Stimulated activated naive CD4-positive, alpha-beta T cell (primary cell): ENCODE measurements around the gene AADACL2.
"Not testable (repeated sequence)": the region's sequence is repeated elsewhere in the genome, so short reads cannot be mapped to it uniquely, and the experiment has no call there.

Experiments used
- DNase-seq, 6 experiments: peaks; one replicate each; lab custom pipeline; 2025; lab: John Stamatoyannopoulos, UW

The AADACL2 gene

GRCh38 chr3:151733613-151734012 lies at the start of gene AADACL2:
TSS of gene AADACL2 (plus strand) at chr3:151733927. CDS start at chr3:151734036, 109 bp downstream.
- no peak for DNase-seq

DNA sequence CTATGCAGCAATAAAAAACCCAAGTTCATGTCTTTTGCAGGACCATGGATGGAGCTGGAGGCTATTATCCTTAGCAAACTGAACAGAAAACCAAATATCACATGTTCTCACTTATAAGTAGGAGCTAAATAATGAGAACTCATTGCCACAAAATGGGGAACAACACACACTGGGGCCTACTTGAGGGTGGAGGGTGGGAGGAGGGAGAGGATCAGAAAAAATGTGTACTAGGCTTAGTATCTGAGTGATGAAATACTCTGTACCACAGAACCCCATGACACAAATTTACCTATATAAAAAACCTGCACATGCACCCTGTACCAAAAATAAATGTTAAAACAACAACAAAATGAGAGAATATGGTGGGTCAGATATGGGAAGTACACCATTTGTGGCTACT lies 49.6 kb upstream of the AADACL2 start:
- no peak for DNase-seq

DNA sequence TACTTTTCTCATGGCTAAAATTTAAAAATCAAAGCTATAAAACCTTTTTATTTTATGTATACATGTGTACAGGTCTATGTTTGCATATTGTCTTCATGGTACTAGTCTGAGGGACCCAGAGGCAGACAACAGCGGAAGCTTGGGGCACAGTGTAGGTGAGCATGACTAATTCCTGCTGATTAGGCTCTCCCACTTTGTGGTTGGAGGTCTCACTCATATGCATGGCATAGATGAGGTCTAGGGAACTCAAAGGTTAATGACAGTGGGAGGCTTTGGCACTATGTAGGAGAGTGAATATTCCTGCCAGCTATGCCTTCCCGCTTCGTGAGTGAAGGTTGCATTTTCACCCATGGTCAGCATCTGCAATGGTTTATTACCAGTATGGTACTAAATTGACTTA lies 47.5 kb upstream of the AADACL2 start:
- no peak for DNase-seq

- no peak for DNase-seq
Measured at GRCh38 chr3:151687076-151687475, 46.7 kb upstream of the AADACL2 start.

DNA sequence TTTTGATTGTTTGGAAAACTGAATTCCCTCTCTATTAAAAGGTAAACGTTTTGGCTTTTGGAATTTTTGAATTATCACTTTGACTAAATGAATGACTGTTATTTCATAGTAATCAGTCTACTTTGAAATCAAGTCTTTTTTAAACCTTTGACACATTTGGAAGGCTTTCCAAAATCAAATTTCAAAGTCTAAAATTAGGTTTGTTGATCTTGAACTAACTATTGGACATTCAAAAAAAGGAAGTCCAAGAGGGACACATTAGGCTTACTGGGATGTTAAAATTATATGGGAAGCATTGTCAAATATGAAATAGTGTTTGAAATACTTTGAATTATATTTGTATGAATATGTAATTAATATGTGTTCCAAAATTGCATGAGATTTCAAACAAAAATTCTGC lies 45.2 kb upstream of the AADACL2 start:
- no peak for DNase-seq

- DNase-seq = no peak
Measured at GRCh38 chr3:151690645-151691044, 43.1 kb upstream of the AADACL2 start.

GRCh38 chr3:151697496-151697895 lies 36.2 kb upstream of the AADACL2 start:
- no peak for DNase-seq

- DNase-seq = no peak
Measured at GRCh38 chr3:151707216-151707615, 26.5 kb upstream of the AADACL2 start.

DNA sequence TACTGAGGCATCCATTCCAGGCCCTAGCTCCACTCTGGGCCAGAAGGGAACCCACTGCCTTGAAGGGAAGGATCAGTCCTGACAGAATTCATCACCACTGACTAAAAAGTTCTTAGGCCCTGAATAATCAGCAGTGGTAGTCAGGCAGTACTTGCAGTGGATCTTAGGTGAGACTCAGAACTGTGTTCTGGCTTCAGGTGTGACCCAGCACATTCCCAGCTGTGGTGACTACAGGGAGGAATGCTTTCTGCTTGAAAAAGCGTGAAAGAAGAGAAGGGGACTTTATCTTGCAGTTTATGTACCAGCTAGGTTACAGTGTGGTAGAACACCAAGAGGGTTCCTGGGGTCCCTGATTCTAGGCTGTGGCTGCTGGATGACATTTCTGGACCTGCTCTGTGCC lies 24.9 kb upstream of the AADACL2 start:
- no peak for DNase-seq

GRCh38 chr3:151709847-151710246 lies 23.9 kb upstream of the AADACL2 start:
- no peak for DNase-seq

DNA sequence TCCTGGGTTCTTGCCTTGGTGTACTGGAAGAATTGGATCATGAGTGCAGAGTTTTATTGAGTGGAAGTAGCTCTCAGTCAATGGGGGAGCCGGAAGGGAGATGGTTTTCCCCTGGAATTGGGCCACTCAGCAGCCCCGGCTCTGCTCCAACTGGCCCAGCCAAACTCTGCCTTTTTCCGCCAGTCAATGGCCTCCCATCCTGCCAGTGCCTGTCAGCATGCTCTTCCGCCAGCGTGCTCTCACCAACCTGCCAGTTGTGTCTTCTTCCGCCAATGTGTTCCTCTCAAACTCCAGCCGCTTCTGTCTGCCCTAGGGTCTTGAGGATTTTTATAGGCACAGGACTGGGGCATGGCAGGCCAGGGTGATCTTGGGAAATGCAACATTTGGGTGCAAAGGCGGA lies 12.4 kb upstream of the AADACL2 start:
- DNase-seq = no peak

DNA sequence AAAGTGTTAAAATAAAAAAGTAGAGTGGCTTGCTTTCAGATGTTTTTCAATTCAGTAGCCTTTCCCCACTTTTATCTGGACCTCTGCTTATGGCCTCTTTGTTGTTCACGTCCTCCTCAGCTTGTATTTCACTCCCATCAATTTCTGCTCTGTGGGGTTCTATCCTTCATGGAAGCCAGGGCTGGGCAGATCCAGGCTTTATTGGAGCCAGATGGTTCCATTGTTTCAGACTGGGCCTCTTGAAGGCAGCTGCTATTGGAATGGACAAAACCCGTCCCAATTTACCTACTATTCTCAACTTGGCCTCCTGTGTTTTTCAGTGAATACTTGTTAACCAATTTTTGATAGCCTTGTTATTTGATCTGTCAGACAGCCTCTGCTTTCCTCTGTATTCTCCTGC lies 10.9 kb upstream of the AADACL2 start:
- DNase-seq = no peak

GRCh38 chr3:151724576-151725562 lies 8.9 kb upstream of the AADACL2 start:
- DNase-seq = no peak

- no peak for DNase-seq
Measured at GRCh38 chr3:151726016-151726415, 7.7 kb upstream of the AADACL2 start.

DNA sequence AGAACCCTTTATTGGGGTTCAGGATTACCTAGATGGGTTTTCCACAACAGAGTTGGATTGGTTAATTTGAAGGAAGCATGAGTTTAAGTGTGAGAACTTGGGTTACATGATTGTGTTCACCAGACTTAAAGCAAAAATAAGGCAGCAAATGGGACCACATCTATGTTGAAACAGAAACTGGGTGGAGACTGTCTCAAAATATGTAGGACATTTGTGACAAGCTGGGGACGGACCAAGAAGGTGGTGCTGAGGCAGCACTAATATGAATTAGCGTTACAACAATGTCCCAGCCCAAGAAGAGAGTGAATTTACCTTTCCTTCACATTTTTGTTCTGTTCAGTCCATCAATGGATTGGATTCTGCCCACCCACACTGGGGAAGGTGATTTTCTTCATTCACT lies 866 bp upstream of the AADACL2 start:
- no peak for DNase-seq

DNA sequence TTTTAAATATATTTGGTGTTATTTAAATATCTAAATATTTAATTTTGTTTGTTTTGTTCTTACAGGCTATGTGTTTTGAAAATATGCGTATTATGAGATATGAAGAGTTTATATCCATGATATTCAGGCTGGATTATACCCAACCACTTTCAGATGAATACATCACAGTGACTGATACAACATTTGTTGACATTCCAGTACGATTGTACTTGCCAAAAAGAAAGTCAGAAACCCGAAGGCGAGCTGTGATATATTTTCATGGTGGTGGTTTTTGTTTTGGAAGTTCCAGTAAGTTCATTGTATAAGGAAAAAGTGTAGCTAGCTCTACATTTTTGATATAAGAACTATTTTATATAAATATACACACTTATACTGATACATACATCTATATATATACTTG lies 6.9 kb downstream of the AADACL2 start:
- no peak for DNase-seq

GRCh38 chr3:151743855-151744254 lies 10.1 kb downstream of the AADACL2 start:
- no peak for DNase-seq

DNA sequence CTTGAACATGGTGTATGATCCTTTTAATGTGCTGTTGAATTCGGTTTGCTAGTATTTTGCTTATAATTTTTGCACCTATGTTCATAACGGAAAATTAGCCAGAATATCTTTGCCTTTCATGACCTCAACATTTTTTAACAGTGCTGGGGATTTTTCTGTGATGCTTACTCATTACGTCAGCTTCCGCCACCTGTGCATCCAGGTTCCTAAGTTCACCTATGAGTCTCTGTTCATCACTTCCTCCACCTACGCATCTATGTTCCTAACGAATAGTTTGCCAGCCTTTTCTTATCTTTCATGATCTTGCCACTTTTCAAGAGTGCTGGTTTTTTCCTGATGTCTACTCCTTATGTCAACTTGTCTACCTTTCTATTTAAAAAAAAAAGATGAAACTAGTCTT lies 16.5 kb downstream of the AADACL2 start:
- no peak for DNase-seq

GRCh38 chr3:151750678-151751077 lies 17.0 kb downstream of the AADACL2 start:
- no peak for DNase-seq

- no peak for DNase-seq
Measured at GRCh38 chr3:151751161-151751560, 17.4 kb downstream of the AADACL2 start.

GRCh38 chr3:151753846-151754245 lies 20.1 kb downstream of the AADACL2 start:
- no peak for DNase-seq

GRCh38 chr3:151761581-151761980 lies 27.9 kb downstream of the AADACL2 start:
- no peak for DNase-seq

- DNase-seq = not testable (repeated sequence)
Measured at GRCh38 chr3:151764699-151765098, 31.0 kb downstream of the AADACL2 start.

DNA sequence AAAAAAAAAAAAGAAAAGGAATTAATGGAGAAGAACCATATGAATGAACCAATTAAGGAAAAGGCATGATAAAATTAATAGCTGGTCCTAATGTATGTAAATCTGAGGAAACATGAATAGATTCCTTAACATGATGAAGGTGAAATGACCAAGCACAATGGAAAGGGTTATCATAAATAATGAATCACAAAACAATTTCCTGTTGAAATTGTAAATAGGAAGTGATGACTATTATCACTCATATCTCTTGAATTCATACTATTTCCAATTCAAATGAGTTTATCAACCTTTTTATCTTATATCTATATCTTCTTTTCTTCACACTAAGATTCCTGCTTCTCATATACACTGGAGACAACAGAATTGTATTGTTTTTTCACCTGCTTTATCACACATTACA lies 32.0 kb downstream of the AADACL2 start:
- DNase-seq = no peak
